Myocyte (in vitro differentiated cells): Measurements from ENCODE around the gene FBXO38. TPM values are rescaled to one million over a fixed set of nuclear protein-coding genes. Genes with fewer than 3 reads are reported as not detected.

Source experiments
- DNase-seq: peaks from one replicate; pipeline ENCODE4 v3.0.0-alpha.2; 2012; ENCODE audit warnings: low read depth
- total RNA-seq: library from RNA; depleted of rRNA; stranded (reverse); fragments of >200 nt; gene quantifications from 2 replicates; pipeline ENCODE4 v1.2.3, GENCODE V29; 2014

The FBXO38 gene
- total RNA-seq, 1 donor from 2014 or later, result 56.8 TPM

DNA sequence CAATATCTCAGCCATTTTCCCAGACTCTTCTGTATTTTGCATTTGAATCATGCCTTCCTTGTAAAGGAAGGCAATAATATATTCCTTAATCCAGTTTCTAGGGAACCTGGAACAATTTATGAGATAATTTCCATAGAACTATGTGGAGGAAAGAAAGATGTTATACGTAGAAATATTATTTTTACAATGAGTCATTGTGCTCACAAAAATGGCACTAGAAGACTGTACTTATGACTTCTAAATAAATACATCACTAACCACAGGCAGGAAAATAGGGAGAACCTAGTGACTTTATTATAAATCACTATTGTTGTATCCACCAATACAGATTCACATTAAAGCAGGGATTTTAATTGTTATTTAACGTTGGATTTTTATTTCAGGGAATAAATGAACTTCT, 87.6 kb downstream of the FBXO38 start:
- no peak for DNase-seq

DNA sequence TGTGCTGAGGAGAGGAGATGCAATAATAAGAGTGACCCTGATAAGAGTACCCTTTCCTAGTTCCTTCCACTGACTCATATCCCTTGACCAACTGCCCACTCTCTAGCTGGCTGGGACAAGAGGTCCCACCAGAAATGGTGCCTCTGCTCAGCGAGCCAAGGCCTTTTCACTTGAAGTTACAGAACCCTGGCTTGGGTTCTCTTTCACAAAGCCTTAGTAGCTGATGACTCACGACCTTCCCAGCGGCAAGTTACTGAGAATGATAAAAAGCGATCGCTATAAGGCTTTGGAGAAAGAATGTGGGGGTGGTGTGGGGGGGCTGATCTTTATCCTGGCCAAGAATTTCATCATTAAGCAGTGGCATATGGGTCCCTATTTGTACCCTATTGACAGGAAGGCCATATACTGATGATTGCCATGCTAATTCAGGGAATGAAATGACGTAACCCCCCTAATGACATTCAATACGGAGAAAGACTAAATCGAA, 90.3 kb downstream of the FBXO38 start:
- no peak for DNase-seq

DNA sequence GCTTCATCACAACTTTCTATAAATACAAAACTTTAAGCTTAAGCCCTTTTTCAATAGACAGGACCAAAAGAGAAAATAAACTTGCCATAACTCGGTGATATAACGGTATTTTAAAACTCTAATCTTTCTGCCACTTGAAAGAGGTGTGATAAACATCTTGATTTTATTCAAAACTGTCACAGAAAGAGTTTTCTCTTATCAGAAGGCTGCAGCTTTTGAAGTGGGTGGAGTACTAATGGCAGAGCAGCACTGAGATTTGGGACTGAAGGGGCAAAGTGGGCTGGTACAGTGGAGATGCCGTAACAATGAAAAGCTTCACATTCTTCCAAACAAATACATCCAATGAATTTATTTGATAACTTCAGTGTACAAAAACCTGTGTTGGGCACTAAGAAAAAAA, 92.5 kb downstream of the FBXO38 start:
- DNase-seq, result no peak

DNA sequence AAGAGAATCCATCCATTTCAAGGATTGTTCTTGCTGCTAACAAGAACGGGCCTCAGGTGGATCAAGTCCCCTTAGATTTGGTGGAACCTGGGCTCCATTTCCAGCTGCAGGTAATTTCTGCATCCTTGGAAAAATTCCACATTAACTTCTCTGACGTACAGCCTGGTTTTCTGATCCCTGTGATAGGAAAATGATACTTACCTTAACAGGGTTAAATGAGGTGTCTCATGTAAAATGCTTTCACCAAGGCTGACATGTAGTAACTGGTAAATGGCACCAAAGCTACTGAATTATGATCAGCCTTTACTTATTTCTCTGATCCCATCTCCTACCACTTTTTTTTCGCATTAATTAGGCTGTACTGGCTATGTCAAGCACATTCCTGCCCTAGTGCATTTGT, 93.7 kb downstream of the FBXO38 start:
- no peak for DNase-seq

DNA sequence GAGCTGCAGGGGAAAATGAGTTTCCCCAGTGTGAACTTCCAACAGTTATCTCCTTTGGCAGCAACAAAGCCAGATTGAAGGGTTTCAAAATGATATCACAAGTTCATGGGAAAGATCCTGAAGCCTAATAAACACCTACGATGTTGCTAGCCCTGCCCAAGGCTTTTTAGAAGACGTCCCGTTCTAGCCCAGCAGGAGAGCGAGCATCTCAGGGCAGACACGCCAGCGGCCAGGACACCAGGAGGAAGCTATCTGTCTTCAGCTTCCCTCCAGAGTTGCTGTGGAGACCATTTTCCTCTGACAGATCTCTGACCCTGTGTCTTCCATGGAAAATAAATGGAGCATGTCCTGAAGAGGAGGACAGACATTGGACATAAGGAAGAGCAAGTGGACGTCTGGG, 98.4 kb downstream of the FBXO38 start:
- no peak for DNase-seq

DNA sequence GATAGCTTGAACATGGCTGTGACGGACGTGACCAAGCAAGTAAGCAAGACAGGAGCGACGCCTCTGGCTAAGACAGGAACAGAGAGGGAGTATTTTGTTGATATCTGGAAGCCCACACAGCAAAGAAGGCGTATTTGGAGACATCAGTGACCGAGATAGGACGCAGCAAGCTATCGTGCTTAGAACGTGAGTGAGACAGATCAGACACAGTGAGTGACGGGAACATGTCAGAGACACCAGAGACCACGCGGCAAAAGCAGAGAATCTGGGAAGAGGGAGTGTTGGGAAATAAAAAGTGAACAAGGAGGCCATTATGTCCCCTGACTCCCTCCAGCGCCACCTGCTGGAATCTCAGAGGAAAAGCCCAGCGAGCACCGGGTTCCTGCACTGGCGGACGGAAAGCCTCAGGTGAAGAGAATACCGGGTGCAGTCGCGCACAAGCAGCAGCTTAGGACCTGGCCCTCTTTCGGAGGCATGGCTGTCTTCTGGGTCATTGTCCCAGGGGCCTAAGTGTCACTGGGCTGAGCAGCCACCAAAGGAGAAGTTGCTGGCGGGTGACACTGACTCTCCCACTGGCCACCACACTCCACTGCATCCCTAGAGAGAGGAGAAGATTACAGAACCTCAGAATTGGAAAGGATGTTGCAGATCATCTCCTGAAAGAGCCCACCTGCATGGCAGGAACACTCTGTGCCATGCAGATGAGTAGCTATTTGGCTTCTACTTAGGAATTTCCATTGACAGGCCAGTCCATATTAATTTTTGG, 99.1 kb downstream of the FBXO38 start:
- peak; percentile 60 for DNase-seq

DNA sequence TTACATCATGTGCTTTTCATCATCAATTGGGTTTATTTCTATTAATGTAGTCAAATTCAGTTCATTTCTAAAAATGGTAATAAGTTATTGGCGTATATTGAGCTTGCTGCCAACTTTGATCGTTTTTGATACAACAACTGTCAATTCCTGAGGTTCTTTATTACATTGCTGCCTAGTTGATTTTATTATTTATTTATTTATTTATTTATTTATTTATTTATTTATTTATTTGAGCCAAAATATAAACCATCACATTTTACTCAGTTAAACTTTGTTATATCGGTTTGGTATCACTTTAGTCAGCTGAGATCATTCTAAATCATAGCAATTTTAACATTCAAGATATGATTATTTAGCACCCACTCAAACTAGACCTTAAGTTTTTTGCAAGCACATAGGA, 100.0 kb downstream of the FBXO38 start:
- no peak for DNase-seq

DNA sequence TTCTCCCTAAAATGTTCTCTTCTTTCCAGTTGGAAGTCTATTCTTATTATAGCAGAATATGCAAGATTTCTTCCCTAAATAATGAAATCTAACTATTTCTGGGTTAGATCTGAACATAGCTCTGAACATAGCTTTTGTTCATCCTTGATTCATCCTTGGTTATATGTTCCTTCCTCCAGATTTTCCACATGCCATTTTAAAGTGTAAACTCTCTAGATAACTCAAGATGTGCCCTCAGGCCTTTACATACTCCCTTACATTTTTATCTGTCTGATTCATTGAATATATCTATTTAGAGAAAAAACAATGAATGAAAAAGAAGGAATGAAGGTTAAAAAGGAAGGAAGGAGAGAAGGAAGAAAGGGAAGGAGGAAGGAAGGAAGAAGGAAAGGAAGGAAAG, 100.9 kb downstream of the FBXO38 start:
- no peak for DNase-seq

DNA sequence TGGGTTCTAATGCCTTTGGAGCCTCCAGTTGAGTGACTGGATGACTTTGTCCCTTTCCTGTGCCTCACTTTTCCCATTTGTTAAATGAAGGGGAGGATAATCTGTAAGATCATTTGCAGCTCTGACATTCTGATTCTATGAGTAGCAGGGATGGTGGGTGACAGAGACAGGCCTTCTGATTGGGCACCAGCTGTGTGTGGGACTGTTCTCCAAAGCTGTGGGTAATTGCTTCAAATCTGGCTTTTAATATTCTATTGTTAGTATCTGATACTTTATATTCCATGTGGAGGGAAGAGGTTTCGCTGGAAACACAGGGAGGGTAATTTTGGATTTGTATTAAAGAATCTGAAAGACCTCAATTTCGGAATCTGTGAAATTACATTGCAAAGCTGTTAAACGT, 102.7 kb downstream of the FBXO38 start:
- no peak for DNase-seq

DNA sequence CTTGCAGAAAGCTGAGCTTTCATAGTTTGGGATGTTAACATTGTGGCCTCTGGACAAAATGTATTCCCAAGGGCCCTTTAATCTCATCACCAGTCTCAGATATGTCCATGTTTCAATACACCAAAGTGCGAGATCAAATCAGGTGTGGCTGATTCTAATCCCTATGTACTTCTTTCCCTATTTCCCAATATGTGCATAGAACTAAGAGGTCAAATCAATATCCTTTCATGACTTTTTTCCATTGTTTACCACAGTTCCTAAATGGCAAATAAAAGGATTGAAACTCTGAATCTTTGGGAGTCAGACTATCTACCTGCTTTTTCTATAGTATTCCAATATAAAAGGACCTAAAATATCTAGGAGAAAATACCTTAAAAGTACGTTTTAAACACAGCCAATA, 105.0 kb downstream of the FBXO38 start:
- no peak for DNase-seq

DNA sequence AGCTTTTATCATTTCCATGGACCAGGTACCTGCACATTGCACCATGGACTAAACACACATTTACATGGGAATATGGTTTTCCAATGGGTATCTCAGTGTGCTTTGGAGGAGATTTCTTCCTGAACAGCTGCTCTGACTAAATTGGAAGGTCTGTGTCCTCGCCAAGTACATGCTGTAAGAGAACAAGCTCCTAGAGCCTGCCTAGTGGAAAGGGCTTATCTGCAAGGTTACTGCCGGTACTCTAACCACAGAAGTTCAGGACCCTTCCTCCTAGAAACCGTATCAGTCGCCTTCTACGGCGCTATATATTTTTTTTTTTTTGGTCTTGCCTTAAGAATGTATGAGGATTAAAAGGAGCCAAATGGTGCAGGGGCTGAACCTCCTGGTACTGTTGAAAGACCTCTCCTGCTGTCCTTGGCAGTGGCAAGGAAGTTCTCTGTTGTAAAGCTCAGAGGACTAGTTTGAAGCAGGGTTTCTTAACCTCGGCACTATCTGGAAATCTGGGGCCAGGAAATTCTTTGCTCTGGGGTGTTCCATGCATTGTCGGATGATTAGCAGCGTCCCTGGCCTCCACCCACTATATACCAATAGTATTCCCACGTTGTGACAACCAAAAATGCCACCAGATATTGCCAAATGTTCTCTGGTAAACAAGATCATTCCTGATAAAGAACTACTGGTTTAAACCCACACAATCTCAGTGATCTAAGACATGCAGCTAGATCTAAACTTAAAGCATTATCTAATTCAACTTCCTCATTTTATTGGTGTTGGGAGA, 107.4 kb downstream of the FBXO38 start:
- peak; percentile 16 for DNase-seq

DNA sequence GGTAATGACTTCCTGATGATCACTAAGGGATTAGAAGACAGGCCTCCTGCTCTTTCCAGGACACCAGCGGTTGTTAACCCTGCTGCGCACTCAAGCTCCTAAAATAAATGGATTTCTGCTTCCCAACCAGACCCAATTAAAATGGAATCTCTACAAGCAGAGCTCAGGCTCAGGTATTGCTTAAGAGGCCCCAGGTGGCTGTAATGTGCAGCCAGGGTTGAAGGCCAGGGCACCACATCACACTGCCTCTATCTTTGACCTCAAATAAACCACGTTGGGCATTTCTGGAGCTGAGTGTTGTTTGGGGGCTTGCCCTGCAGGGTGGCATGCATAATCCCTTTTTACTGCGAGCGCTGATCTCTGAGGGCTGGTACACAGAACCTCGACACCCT, 108.0 kb downstream of the FBXO38 start:
- DNase-seq, result no peak

DNA sequence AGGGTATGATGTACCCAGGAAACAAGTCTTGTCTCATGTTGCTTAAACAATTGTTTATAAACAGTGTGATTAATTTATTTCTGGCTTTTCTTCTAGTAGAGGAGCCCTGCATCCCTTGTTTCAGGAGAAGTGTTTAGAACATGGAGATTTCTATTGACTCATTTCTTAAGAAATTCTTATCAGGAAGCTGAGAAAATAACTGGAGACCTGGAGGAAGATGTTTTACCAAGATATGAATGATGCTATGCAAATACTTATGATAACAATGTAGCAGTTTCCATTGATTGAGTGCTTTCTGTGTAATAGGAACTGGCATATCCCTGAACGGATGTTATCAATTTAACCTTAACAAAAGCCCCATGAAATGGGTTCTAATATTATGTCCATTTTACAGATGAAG, 108.6 kb downstream of the FBXO38 start:
- DNase-seq, result no peak

Other genes starting within 250 kb of the FBXO38 start
- gene SPINK14, start 215.4 kb upstream of the FBXO38 start, total RNA-seq, result not detected in 2 replicates
- not detected in 2 replicates for gene SPINK6, start 180.9 kb upstream of the FBXO38 start, total RNA-seq
- not detected in 2 replicates for gene MARCOL, start 145.4 kb upstream of the FBXO38 start, total RNA-seq
- gene SPINK13, start 115.2 kb upstream of the FBXO38 start, total RNA-seq, result not detected in 2 replicates
- not detected in 2 replicates for gene SPINK7, start 71.5 kb upstream of the FBXO38 start, total RNA-seq
- not detected in 2 replicates for gene SPINK9, start 48.4 kb upstream of the FBXO38 start, total RNA-seq